ENCODE data around the gene TRMT6. TPM values are rescaled to one million over a fixed set of nuclear protein-coding genes. Genes with fewer than 3 reads are reported as not detected.

The TRMT6 gene
- total and polyA plus RNA-seq, 3 donors from 2014 or later = 21.4 to 25.1 (median 24.0) TPM

GRCh38 chr20:5973172-5973571 lies 22.8 kb upstream of the TRMT6 start:
- DNase-seq = no peak
- intact Hi-C loops (cut with DNase I; ENCODE audit: low total_unique reads) = no loop called here
- no peaks in the 10 kb centered on the region for H3K9me3 ChIP-seq
- H3K27me3 ChIP-seq = no peaks in the 10 kb centered on the region
- 88 to 95% methylated on average over 2 of the region's 2 CpGs for WGBS, 2 donors
- no peaks in the 10 kb centered on the region for H3K4me1 ChIP-seq
- no peak overlapping the region for H3K27ac ChIP-seq
- no peak overlapping the region for H3K4me3 ChIP-seq
- no peak for TF ChIP-seq POLR2A (IDR thresholded peaks at IDR 0.05)
- TF ChIP-seq CTCF (IDR thresholded peaks at IDR 0.05) = no peak
- H3K36me3 ChIP-seq (ENCODE audit: low read depth, missing control alignments) = no peaks in the 10 kb centered on the region

GRCh38 chr20:5971203-5971602 lies 20.9 kb upstream of the TRMT6 start:
- intact Hi-C loops (cut with DNase I; ENCODE audit: low total_unique reads) = no loop called here
- Histone ChIP-seq H3K27me3 (no peaks in the 10 kb centered on the region), H3K36me3 (ENCODE audit: low read depth, missing control alignments) (no peaks in the 10 kb centered on the region), H3K4me3 (no peak overlapping the region), H3K27ac (no peak overlapping the region), H3K4me1 (no peaks in the 10 kb centered on the region), H3K9me3 (no peaks in the 10 kb centered on the region)
- no peak for DNase-seq
- no peak for TF ChIP-seq CTCF (IDR thresholded peaks at IDR 0.05)
- TF ChIP-seq POLR2A (IDR thresholded peaks at IDR 0.05) = no peak

GRCh38 chr20:5970381-5970780 lies 20.0 kb upstream of the TRMT6 start:
- no peaks in the 10 kb centered on the region for H3K27me3 ChIP-seq

GRCh38 chr20:5969940-5970339 lies 19.6 kb upstream of the TRMT6 start:
- H3K36me3 ChIP-seq (ENCODE audit: low read depth, missing control alignments) = no peaks in the 10 kb centered on the region

More at GRCh38 chr20:5970381-5970780, 20.0 kb upstream of the TRMT6 start:
- H3K27ac ChIP-seq = no peak overlapping the region
- no peaks in the 10 kb centered on the region for H3K4me1 ChIP-seq
- no peak for DNase-seq
- 87 to 97% methylated on average over 2 of the region's 2 CpGs for WGBS, 2 donors
- H3K36me3 ChIP-seq (ENCODE audit: low read depth, missing control alignments) = no peaks in the 10 kb centered on the region
- H3K4me3 ChIP-seq = no peak overlapping the region
- intact Hi-C loops (cut with DNase I; ENCODE audit: low total_unique reads) = no loop called here
- TF ChIP-seq CTCF (IDR thresholded peaks at IDR 0.05) (no peak), POLR2A (IDR thresholded peaks at IDR 0.05) (no peak)
- no peaks in the 10 kb centered on the region for H3K9me3 ChIP-seq

More at GRCh38 chr20:5969940-5970339, 19.6 kb upstream of the TRMT6 start:
- Histone ChIP-seq H3K9me3 (no peaks in the 10 kb centered on the region), H3K27me3 (no peaks in the 10 kb centered on the region), H3K4me1 (no peaks in the 10 kb centered on the region), H3K4me3 (no peak overlapping the region), H3K27ac (no peak overlapping the region)
- DNase-seq = no peak
- TF ChIP-seq CTCF (IDR thresholded peaks at IDR 0.05) = no peak
- TF ChIP-seq POLR2A (IDR thresholded peaks at IDR 0.05) = no peak
- intact Hi-C loops (cut with DNase I; ENCODE audit: low total_unique reads) = no loop called here
